ENCODE measurements around the gene APOF.
"Not testable (repeated sequence)": the region's sequence is repeated elsewhere in the genome, so short reads cannot be mapped to it uniquely, and the experiment has no call there.

The APOF gene

GRCh38 chr12:56330936-56331490, 31.6 kb downstream of the APOF start:
- DNase-seq, result no peak

GRCh38 chr12:56326533-56326932, 36.1 kb downstream of the APOF start:
- no peak for DNase-seq

GRCh38 chr12:56326126-56326525, 36.5 kb downstream of the APOF start:
- DNase-seq, result no peak

GRCh38 chr12:56324206-56324605, 38.5 kb downstream of the APOF start:
- no peak for DNase-seq

GRCh38 chr12:56321610-56322009, 41.0 kb downstream of the APOF start:
- DNase-seq, result not testable (repeated sequence)

- no peak for DNase-seq
These were observed 41.6 kb downstream of the APOF start for GRCh38 chr12:56321027-56321426.

GRCh38 chr12:56317675-56318074, 45.0 kb downstream of the APOF start:
- DNase-seq, result no peak

GRCh38 chr12:56315622-56316473, 46.8 kb downstream of the APOF start, which contains the start of gene CNPY2:
CNPY2 (minus strand) TSS chr12:56315988; CDS start chr12:56315217, 771 bp downstream.
- peak; percentile 99 for DNase-seq

GRCh38 chr12:56315249-56315621, 47.4 kb downstream of the APOF start:
- DNase-seq, result no peak

- DNase-seq, result no peak
These were observed 51.7 kb downstream of the APOF start for GRCh38 chr12:56311003-56311402.

All from DMS153 (cell line).